Stimulated activated naive CD8-positive, alpha-beta T cell treated with anti-CD3 and anti-CD28 coated beads, Interleukin-15, amount 100 ng/mL, for 72 hours (primary cell): ENCODE results near the gene RCSD1.
"Not testable (repeated sequence)": the region's sequence is repeated elsewhere in the genome, so short reads cannot be mapped to it uniquely, and the experiment has no call there.

Experiments used
- ATAC-seq: fragments of 150-1000 bp; cut with Tn5 transposase; 2 replicates; pipeline ENCODE4 v1.10.0; 2021; ENCODE audit warnings: mild to moderate bottlenecking, moderate library complexity
- DNase-seq, 2 donors: peaks; one replicate each; pipeline ENCODE4 v3.0.0; 2021 to 2022
- H3K27ac Mint-ChIP-seq, 2 donors: one replicate each; pipeline ENCODE4 v1.8.0; 2022; ENCODE audit warnings: mild to moderate bottlenecking in 2 of 2, mixed read lengths in 2 of 2, moderate library complexity in 2 of 2
- H3K27me3 Mint-ChIP-seq: one replicate; pipeline ENCODE4 v1.8.0; 2022; ENCODE audit warnings: mixed read lengths
- H3K4me1 Mint-ChIP-seq: one replicate; pipeline ENCODE4 v1.8.0; 2022; ENCODE audit warnings: mild to moderate bottlenecking, mixed read lengths
- H3K4me3 Mint-ChIP-seq, 2 donors: one replicate each; pipeline ENCODE4 v1.8.0; 2022; ENCODE audit warnings: mild to moderate bottlenecking in 2 of 2, mixed read lengths in 2 of 2, moderate library complexity in 1 of 2
- H3K9me3 Mint-ChIP-seq, 2 donors: one replicate each; pipeline ENCODE4 v1.8.0; 2022; ENCODE audit warnings: mixed read lengths in 2 of 2

Gene RCSD1

DNA sequence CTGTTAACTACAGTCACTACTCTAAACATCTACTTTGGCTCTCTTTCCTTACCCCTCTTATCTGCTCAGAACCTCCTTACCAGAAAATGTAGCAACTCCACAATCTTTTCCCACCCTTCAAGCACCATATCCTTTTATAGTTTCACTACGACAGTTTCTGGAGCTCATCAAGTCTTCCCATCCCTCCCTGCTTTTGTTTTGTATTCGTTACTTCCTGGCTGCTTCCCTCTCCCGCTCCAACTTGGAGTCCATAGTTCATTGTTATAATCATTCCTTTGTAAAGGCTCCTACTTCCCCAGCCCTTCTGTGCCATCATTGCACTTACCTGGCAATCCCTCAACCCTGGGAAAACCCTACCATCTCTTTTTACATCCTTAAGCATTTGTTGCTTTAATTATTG is 109.7 kb downstream of the RCSD1 start:
- ATAC-seq (no peak), DNase-seq (no peak)
- H3K27me3 Mint-ChIP-seq = no peaks in the 10 kb centered on the region

GRCh38 chr1:167741103-167741502 is 111.1 kb downstream of the RCSD1 start:
- H3K27ac Mint-ChIP-seq, ATAC-seq, H3K9me3 Mint-ChIP-seq, DNase-seq, H3K27me3 Mint-ChIP-seq, H3K4me3 Mint-ChIP-seq, H3K4me1 Mint-ChIP-seq: not testable (repeated sequence)

More for the DNA sequence above, 109.7 kb downstream of the RCSD1 start:
- H3K4me1 Mint-ChIP-seq = no peaks in the 10 kb centered on the region
- no peak overlapping the region for H3K27ac Mint-ChIP-seq
- no peaks in the 10 kb centered on the region for H3K9me3 Mint-ChIP-seq
- no peak overlapping the region for H3K4me3 Mint-ChIP-seq

DNA sequence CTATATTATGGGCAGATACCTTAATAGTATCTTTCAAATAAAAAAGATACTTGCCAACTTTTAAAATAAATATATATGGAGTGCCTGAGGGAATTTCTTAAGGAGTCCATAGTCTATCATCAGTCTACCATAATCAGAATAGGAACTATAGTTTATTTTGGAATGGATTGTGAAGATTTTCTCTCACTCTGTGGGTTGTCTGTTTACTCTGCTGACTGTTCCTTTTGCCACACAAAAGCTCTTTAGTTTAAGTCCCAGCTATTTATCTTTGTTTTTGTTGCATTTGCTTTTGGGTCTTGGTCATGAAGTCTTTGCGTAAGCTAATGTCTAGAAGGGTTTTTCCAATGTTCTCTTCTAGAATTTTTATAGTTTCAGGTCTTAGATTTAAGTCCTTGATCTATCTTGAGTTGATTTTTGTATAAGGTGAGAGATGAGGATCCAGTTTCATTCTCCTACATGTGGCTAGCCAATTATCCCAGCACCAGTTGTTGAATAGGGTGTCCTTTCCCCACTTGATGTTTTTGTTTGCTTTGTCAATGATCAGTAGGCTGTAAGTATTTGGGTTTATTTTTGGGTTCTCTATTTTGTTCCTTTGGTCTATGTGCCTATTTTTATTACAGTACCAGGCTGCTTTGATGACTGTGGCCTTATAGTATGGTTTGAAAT is 112.5 kb downstream of the RCSD1 start:
- H3K4me3 Mint-ChIP-seq, H3K4me1 Mint-ChIP-seq, DNase-seq, ATAC-seq, H3K27me3 Mint-ChIP-seq, H3K27ac Mint-ChIP-seq, H3K9me3 Mint-ChIP-seq: not testable (repeated sequence)

DNA sequence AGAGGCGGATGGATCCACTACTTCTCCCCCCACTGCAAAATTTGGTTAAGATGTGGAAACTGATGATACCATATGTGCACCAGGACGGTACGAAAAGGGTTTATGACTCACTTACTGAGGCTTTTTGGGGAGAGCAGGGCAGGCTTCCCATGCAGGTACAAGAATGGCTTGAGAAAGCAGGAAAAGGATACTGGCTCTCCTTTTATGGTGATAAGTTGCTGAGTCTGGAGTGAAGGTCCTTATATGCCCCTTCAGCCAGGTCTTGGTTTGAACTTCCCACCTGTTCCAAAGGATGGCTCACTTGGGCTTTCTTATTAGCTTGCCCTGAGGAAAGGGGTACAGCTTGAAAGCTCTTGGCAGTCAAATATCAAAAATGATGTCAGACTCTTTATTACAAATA is 114.9 kb downstream of the RCSD1 start:
- H3K27ac Mint-ChIP-seq = no peak overlapping the region
- ATAC-seq (no peak), DNase-seq (no peak)
- H3K27me3 Mint-ChIP-seq = no peaks in the 10 kb centered on the region
- no peaks in the 10 kb centered on the region for H3K9me3 Mint-ChIP-seq
- no peak overlapping the region for H3K4me3 Mint-ChIP-seq
- H3K4me1 Mint-ChIP-seq = no peaks in the 10 kb centered on the region

DNA sequence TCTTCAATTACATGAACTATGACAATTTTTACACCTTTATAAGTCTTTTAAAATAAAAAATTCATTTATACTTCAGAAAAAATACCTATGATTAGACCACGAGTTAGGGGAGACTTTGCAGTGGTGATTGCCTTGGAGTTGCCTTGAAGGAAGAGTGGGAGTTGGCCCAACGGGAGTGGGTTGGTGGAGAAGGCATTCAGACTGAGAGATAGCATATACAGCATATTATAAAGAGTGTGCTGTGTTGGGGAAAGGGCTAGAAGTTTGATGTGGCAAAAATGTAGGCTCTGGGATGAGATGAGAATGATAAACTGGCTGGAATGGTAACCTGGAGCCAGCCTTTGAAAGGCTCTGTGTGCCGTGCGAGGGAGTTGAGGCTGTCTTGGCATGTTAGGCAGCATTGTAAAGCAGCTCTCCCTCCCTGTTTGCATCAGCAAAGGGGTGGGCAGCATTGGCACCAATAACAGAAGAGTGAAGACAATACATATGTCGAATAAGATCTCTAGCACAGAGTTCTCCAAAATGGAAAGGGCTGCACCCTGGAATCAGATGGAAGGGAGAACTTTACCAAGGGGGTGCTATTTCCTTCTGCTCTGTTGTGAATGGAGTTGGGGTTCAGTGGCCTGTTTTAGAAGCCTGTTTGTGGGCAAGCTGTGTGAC is 116.1 kb downstream of the RCSD1 start:
- Mint-ChIP-seq H3K27ac (no peak overlapping the region), H3K9me3 (no peaks in the 10 kb centered on the region), H3K4me3 (no peak overlapping the region), H3K4me1 (no peaks in the 10 kb centered on the region), H3K27me3 (no peaks in the 10 kb centered on the region)
- DNase-seq (no peak), ATAC-seq (no peak)

GRCh38 chr1:167746988-167747655 is 117.1 kb downstream of the RCSD1 start:
- H3K27ac Mint-ChIP-seq = no peak overlapping the region
- H3K4me1 Mint-ChIP-seq = peaks cover 5% of the 10 kb centered on the region

DNA sequence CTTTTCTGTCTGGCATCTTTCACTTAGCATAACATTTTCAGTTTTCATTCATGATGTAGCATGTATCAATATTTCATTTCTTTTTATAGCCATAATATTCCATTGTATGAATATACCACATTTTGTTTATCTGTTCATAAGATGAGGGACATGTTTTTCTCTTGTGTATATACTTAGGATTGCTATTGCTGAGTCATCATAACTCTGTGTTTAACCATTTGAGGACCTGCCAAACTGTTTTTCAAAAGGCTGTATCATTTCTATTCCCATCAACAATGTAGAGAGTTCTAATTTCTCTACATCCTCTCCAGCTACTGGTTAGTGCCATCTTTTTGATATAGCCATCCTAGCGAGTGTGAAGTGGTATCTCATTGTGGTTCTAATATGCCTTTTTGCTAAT is 118.0 kb downstream of the RCSD1 start:
- Mint-ChIP-seq H3K4me3 (no peak overlapping the region), H3K4me1 (peaks cover 12% of the 10 kb centered on the region), H3K27ac (no peak overlapping the region), H3K27me3 (no peaks in the 10 kb centered on the region), H3K9me3 (no peaks in the 10 kb centered on the region)
- ATAC-seq (no peak), DNase-seq (no peak)

More at GRCh38 chr1:167746988-167747655, 117.1 kb downstream of the RCSD1 start:
- no peak overlapping the region for H3K4me3 Mint-ChIP-seq
- H3K27me3 Mint-ChIP-seq = no peaks in the 10 kb centered on the region
- DNase-seq = no peak
- ATAC-seq = no peak
- no peaks in the 10 kb centered on the region for H3K9me3 Mint-ChIP-seq

- no peaks in the 10 kb centered on the region for H3K27me3 Mint-ChIP-seq
- DNase-seq (no peak), ATAC-seq (no peak)
- no peak overlapping the region for H3K4me3 Mint-ChIP-seq
- H3K27ac Mint-ChIP-seq = no peak overlapping the region
- H3K9me3 Mint-ChIP-seq = no peaks in the 10 kb centered on the region
- H3K4me1 Mint-ChIP-seq = peaks cover 15% of the 10 kb centered on the region
Observed at GRCh38 chr1:167748906-167749305, 118.9 kb downstream of the RCSD1 start.

DNA sequence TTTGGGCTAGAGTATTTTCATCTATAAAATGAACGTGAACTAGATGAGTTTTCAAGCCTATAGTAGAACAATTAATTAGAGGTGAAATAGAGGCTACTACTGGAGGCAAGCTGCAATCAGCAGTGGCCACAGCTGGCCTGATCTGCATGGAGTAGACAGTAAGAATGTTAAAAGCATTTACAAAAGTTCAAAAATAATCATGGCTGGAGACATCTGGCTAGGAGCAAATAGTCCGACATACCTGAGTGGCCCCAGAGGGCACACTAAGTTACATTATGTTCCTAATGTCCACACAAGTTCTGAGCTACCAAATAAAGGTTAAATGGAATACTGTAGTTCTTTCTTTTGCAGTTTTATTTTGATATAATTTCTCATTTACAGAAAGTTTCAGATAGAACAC is 119.7 kb downstream of the RCSD1 start:
- no peak overlapping the region for H3K4me3 Mint-ChIP-seq
- ATAC-seq = no peak
- DNase-seq = no peak
- no peaks in the 10 kb centered on the region for H3K9me3 Mint-ChIP-seq
- H3K27ac Mint-ChIP-seq = no peak overlapping the region
- no peaks in the 10 kb centered on the region for H3K27me3 Mint-ChIP-seq
- peaks cover 15% of the 10 kb centered on the region for H3K4me1 Mint-ChIP-seq

DNA sequence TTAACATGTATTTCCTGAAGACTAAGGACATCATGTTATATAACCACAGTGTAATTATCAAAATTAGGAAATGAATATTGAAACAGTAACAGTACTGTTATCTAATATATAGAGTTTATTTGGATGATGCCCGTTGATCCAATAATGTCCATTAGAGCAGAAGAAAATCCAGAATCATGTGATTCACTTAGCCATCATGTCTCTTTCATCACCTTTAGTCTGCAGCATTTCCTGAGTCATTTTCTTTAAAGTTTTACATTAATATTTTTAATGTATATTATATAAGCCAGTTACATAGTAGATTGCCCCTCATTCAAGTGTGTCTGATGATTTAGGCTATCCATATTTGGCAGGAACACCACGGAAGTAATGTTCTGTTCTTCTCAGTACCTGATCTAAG is 120.6 kb downstream of the RCSD1 start:
- Mint-ChIP-seq H3K27me3 (no peaks in the 10 kb centered on the region), H3K4me3 (no peak overlapping the region), H3K27ac (no peak overlapping the region), H3K4me1 (peaks cover 15% of the 10 kb centered on the region), H3K9me3 (no peaks in the 10 kb centered on the region)
- no peak for DNase-seq
- no peak for ATAC-seq

GRCh38 chr1:167751676-167752075 is 121.6 kb downstream of the RCSD1 start:
- ATAC-seq = no peak
- DNase-seq = no peak
- no peaks in the 10 kb centered on the region for H3K27me3 Mint-ChIP-seq
- no peak overlapping the region for H3K4me3 Mint-ChIP-seq
- H3K27ac Mint-ChIP-seq = no peak overlapping the region
- no peaks in the 10 kb centered on the region for H3K9me3 Mint-ChIP-seq
- peaks cover 15% of the 10 kb centered on the region for H3K4me1 Mint-ChIP-seq

- DNase-seq = no peak
- Mint-ChIP-seq H3K27ac (peak overlapping the region; percentile 7 to 42), H3K27me3 (no peaks in the 10 kb centered on the region), H3K4me3 (no peak overlapping the region), H3K4me1 (peaks cover 15% of the 10 kb centered on the region), H3K9me3 (no peaks in the 10 kb centered on the region)
- ATAC-seq = no peak
Observed at GRCh38 chr1:167752219-167752985, 122.4 kb downstream of the RCSD1 start.

- DNase-seq (no peak), ATAC-seq (no peak)
- Mint-ChIP-seq H3K9me3 (no peaks in the 10 kb centered on the region), H3K4me1 (peaks cover 15% of the 10 kb centered on the region), H3K4me3 (no peak overlapping the region), H3K27ac (no peak overlapping the region), H3K27me3 (no peaks in the 10 kb centered on the region)
Observed at GRCh38 chr1:167755654-167756053, 125.6 kb downstream of the RCSD1 start.
